K562 (cell line): Measurements from ENCODE around the gene ITPKB. TPM values are rescaled to one million over a fixed set of nuclear protein-coding genes. Genes with fewer than 3 reads are reported as not detected.

Experiments used
- ATAC-seq: fragments of 200-7000 bp; cut with Tn5 transposase; 3 replicates; pipeline ENCODE4 v1.9.1; 2020; ENCODE audit warnings: moderate library complexity
- BruUV-seq: library from RNA; stranded (reverse); fragments of 400-500 nt; replicated peaks from 2 replicates; lab custom pipeline; 2021; lab: Mats Ljungman, UMichigan
- CTCF ChIA-PET: fragments of 300-600 bp; formaldehyde crosslinking; extraction: SDS; loops from one replicate; lab custom pipeline; 2021; ENCODE audit warnings: low intra/inter-chr PET ratio; lab: Yijun Ruan, JAX
- POLR2A ChIA-PET: fragments of 300-600, 350-650 bp; sonication (Branson Sonifier 250); formaldehyde crosslinking; extraction: SDS; loops from one replicate; lab custom pipeline; 2021; ENCODE audit warnings: antibody characterized with exemption, inconsistent platforms; lab: Yijun Ruan, JAX
- DNase-seq, 4 experiments: peaks; one replicate each; pipeline versions ENCODE4 v3.0.0 to v3.0.0-alpha.2; 2011 to 2018; ENCODE audit warnings: low spot score in 3 of 4, mixed read lengths in 3 of 4; ENCODE audit errors: extremely low read depth in 1 of 4
- FAIRE-seq: peaks from 2 replicates; lab custom pipeline; 2011; peaks lifted over from hg19 to GRCh38; lab: Jason Lieb, UNC
- H2AFZ ChIP-seq: 2 replicates; pipeline ENCODE4 v1.6.0; 2011; ENCODE audit warnings: low read depth, low read length, control low read depth, inconsistent platforms
- H3K27ac ChIP-seq: fragments of 200-600 bp; 3 replicates; pipeline ENCODE4 v1.8.0; 2011; ENCODE audit warnings: low read depth, mild to moderate bottlenecking, control low read depth, inconsistent platforms, low read length, moderate library complexity, mixed read lengths; ENCODE audit errors: extremely low read depth
- H3K27me3 ChIP-seq, 2 experiments: fragments of 300-600 bp in 1 of 2; 2 replicates in 1 of 2; 3 replicates in 1 of 2; pipeline versions ENCODE4 v1.6.0 to v1.8.0; 2011; ENCODE audit warnings: inconsistent platforms in 2 of 2, low read length in 2 of 2, mild to moderate bottlenecking in 1 of 2, mixed read lengths in 1 of 2, moderate library complexity in 1 of 2; ENCODE audit not compliant: control insufficient read depth in 2 of 2, insufficient read depth in 2 of 2
- H3K36me3 ChIP-seq: fragments of 300-600 bp; 3 replicates; pipeline ENCODE4 v1.8.0; 2011; ENCODE audit warnings: mild to moderate bottlenecking, low read length, inconsistent platforms; ENCODE audit not compliant: control insufficient read depth, insufficient read depth
- H3K4me1 ChIP-seq, 2 experiments: fragments of 200-600 bp in 1 of 2; replicated peaks in 1 of 2; 2 replicates in 1 of 2; 3 replicates in 1 of 2; pipeline versions ENCODE4 v1.5.1 to v1.8.0; 2011; ENCODE audit warnings: inconsistent platforms in 2 of 2, low read length in 2 of 2, mild to moderate bottlenecking in 1 of 2, mixed read lengths in 1 of 2, moderate library complexity in 1 of 2; ENCODE audit not compliant: control insufficient read depth in 2 of 2, insufficient read depth in 2 of 2
- H3K4me2 ChIP-seq: 2 replicates; pipeline ENCODE4 v1.6.1; 2011; ENCODE audit warnings: low read length, control low read depth, inconsistent platforms, mixed read lengths; ENCODE audit not compliant: insufficient read depth
- H3K4me3 ChIP-seq: fragments of 200-600 bp; sonication (generic), shearing (Covaris generic); 2 replicates; pipeline ENCODE4 v1.5.1; 2016; ENCODE audit warnings: control low read depth, inconsistent platforms
- H3K79me2 ChIP-seq: fragments of 200-600 bp; 3 replicates; pipeline ENCODE4 v1.8.0; 2011; ENCODE audit warnings: low read length, inconsistent platforms; ENCODE audit not compliant: control insufficient read depth, insufficient read depth
- H3K9ac ChIP-seq, 2 experiments: 2 replicates each; pipeline versions ENCODE4 v1.6.0 to v1.6.1; 2011; ENCODE audit warnings: low read depth in 2 of 2, low read length in 2 of 2, control low read depth in 1 of 2, inconsistent platforms in 1 of 2, mild to moderate bottlenecking in 1 of 2, mixed read lengths in 1 of 2; ENCODE audit not compliant: insufficient read depth in 1 of 2
- H3K9me1 ChIP-seq: one replicate; pipeline ENCODE4 v1.6.0; 2011; ENCODE audit warnings: inconsistent platforms, mild to moderate bottlenecking, low read length, moderate library complexity; ENCODE audit not compliant: control insufficient read depth, insufficient read depth
- H3K9me3 ChIP-seq: replicated peaks from 2 replicates; pipeline ENCODE4 v1.5.1; 2011; ENCODE audit warnings: low read depth, low read length, inconsistent platforms; ENCODE audit not compliant: control insufficient read depth, insufficient read depth
- H4K20me1 ChIP-seq: replicated peaks from 2 replicates; pipeline ENCODE4 v1.6.1; 2011; ENCODE audit warnings: low read length, inconsistent platforms, mixed read lengths; ENCODE audit not compliant: control insufficient read depth, insufficient read depth
- BCLAF1 ChIP-seq, 2 experiments: fragments of 450-650 bp in 1 of 2; IDR thresholded peaks; 2 replicates each; pipeline ENCODE4 v1.6.1; 2011 to 2017; ENCODE audit warnings: low read depth in 2 of 2, antibody characterized with exemption in 1 of 2, borderline replicate concordance in 1 of 2, low read length in 1 of 2, mild to moderate bottlenecking in 1 of 2, mixed read lengths in 1 of 2; ENCODE audit not compliant: control insufficient read depth in 1 of 2
- BDP1 ChIP-seq: IDR thresholded peaks from 3 replicates; pipeline ENCODE4 v1.6.1; 2011; ENCODE audit not compliant: insufficient read length, insufficient read depth
- CXXC5 ChIP-seq: fragments of 250-450 bp; sonication (Bioruptor Pico); IDR thresholded peaks from 2 replicates; pipeline ENCODE4 v1.8.0; 2022; ENCODE audit warnings: inconsistent platforms, mild to moderate bottlenecking, moderate library complexity
- E2F1 ChIP-seq: sonication (generic); formaldehyde crosslinking; IDR thresholded peaks from 2 replicates; pipeline ENCODE4 v1.8.1; 2023; ENCODE audit warnings: mild to moderate bottlenecking, missing genetic modification reagents, moderate library complexity
- EHMT2 ChIP-seq: fragments of 450-650 bp; IDR thresholded peaks from 2 replicates; pipeline ENCODE4 v1.6.1; 2018; ENCODE audit warnings: antibody characterized with exemption
- FOS ChIP-seq: IDR thresholded peaks from 3 replicates; pipeline ENCODE4 v1.6.1; 2011; ENCODE audit not compliant: insufficient read length; ENCODE audit errors: extremely low read depth
- GMEB1 ChIP-seq: fragments of 250-450 bp; sonication (Bioruptor Pico); IDR thresholded peaks from 2 replicates; pipeline ENCODE4 v1.4.0; 2020; ENCODE audit warnings: mild to moderate bottlenecking
- NONO ChIP-seq, 2 experiments: fragments of 200-400 bp in 1 of 2; fragments of 450-650 bp in 1 of 2; formaldehyde crosslinking in 1 of 2; IDR thresholded peaks; 2 replicates each; pipeline ENCODE4 v1.6.1; 2017; ENCODE audit warnings: low read depth in 2 of 2, mild to moderate bottlenecking in 2 of 2, moderate library complexity in 2 of 2, low read length in 1 of 2
- XRCC5 ChIP-seq: fragments of 200-400 bp; formaldehyde crosslinking; IDR thresholded peaks from 2 replicates; pipeline ENCODE4 v1.6.1; 2017; ENCODE audit warnings: low read depth, mild to moderate bottlenecking, low read length
- WGBS: fragments of 100-300 bp; shearing (Covaris generic); methylation state at CpG from one replicate; pipeline ENCODE4 v1.1.6; 2016; ENCODE audit warnings: low coverage, mixed read lengths; ENCODE audit not compliant: insufficient coverage; ENCODE audit errors: missing lambda C conversion rate; 5-methylcytosine and 5-hydroxymethylcytosine counted together
- in situ Hi-C: fragments of 300-500 bp; cut with MboI; formaldehyde crosslinking; loops from 4 replicates; pipeline ENCODE4 v1.15.0; 2018; ENCODE audit warnings: inconsistent platforms, mixed read lengths
- intact Hi-C: fragments of 100-400 bp; cut with micrococcal nuclease; formaldehyde crosslinking; loops from 2 replicates; pipeline ENCODE4 v1.14.2; 2022
- polyA plus RNA-seq, 8 experiments: library from polyadenylated mRNA; depleted of rRNA in 4 of 8; stranded (reverse) in 5 of 8; unstranded in 3 of 8; fragments of >200 nt; fragmentation: Nextera tagmentation in 2 of 8; fragmentation: Illumina TruSeq in 1 of 8; extraction: Ambion mirVana in 2 of 8; extraction: Trizol in 1 of 8; gene quantifications; 2 replicates each; pipeline versions ENCODE4 v1.2.1 to v1.2.3, GENCODE V29; 2011 to 2014; ENCODE audit warnings: inconsistent platforms in 1 of 8, missing spikeins in 1 of 8
- total RNA-seq, 7 experiments: library from RNA; depleted of rRNA in 6 of 7; stranded (reverse); fragments of >200 nt in 6 of 7; fragmentation: Illumina TruSeq in 2 of 7; extraction: Trizol in 2 of 7; gene quantifications; 2 replicates each; pipeline versions ENCODE4 v1.2.1 to v1.2.3, GENCODE V29; 2011 to 2021; ENCODE audit warnings: low replicate concordance in 1 of 7

Gene ITPKB
- total and polyA plus RNA-seq, 9 of the 15 experiments (the other 6 are each of a cell fraction or from before 2014, with no cell fraction given): 0.01 to 0.22 TPM; not detected in 7

- no peak overlapping the region for H3K4me3 ChIP-seq
- no TSS peak for BruUV-seq
- H4K20me1 ChIP-seq: no peaks in the 10 kb centered on the region; the same call in 1 of the 2 replicates
- ChIA-PET CTCF (no interaction called here), POLR2A (interaction anchor here (0.7 to 1.5 kb wide), 3 partner anchors 9 to 203 kb away, joined by 3 to 4 read pairs (median 4); no protein-coding TSS in a partner anchor)
- ATAC-seq: no peak
- H3K36me3 ChIP-seq: no peaks in the 10 kb centered on the region
- H3K9me1 ChIP-seq: peaks cover 7% of the 10 kb centered on the region
- peaks cover 57 to 88% of the 10 kb centered on the region in 2 experiments for H3K27me3 ChIP-seq
- FAIRE-seq: no peak
- no peak overlapping the region for H3K27ac ChIP-seq
- H3K79me2 ChIP-seq: no peaks in the 10 kb centered on the region
- TF ChIP-seq BDP1: no peak
- no peak for TF ChIP-seq NONO (IDR thresholded peaks at IDR 0.05; ENCODE audit: low read depth in 2 of 2, low read length in 1 of 2)
- TF ChIP-seq CXXC5 (CRISPR knock-in tag): no peak
- no peak for TF ChIP-seq EHMT2
- TF ChIP-seq FOS: no peak
- TF ChIP-seq GMEB1: no peak
- no peak for TF ChIP-seq BCLAF1 (IDR thresholded peaks at IDR 0.05; ENCODE audit: borderline replicate concordance in 1 of 2, control insufficient read depth in 1 of 2, low read depth in 2 of 2, low read length in 1 of 2)
- TF ChIP-seq E2F1: no peak
- no peak for TF ChIP-seq XRCC5
- in situ Hi-C loops: no loop called here
- H2AFZ ChIP-seq: no peak overlapping the region
- H3K9me3 ChIP-seq: no peaks in the 10 kb centered on the region
- DNase-seq: no peak
- H3K4me2 ChIP-seq: no peak overlapping the region
- WGBS: under 1% methylated on average over 9 of the region's 9 CpGs
- intact Hi-C loops: loop anchor here (10.0 kb wide), 1 partner anchor 481 kb away; no protein-coding TSS in a partner anchor
- H3K4me1 ChIP-seq: peaks cover 0 to 5% of the 10 kb centered on the region in 2 experiments; a peak in 1 of 5 replicates
- no peak overlapping the region for H3K9ac ChIP-seq
These were observed 133.6 kb downstream of the ITPKB start for GRCh38 chr1:226605318-226605950.
